ENCODE measurements around the gene CA6. TPM values are rescaled to one million over a fixed set of nuclear protein-coding genes. Genes with fewer than 3 reads are reported as not detected.
"Not testable (repeated sequence)": the region's sequence is repeated elsewhere in the genome, so short reads cannot be mapped to it uniquely, and the experiment has no call there.

Gene CA6
- total and polyA plus RNA-seq, 4 donors: 0.03 TPM; not detected in 3

- 19 to 36% methylated on average over 4 of the region's 4 CpGs for WGBS, 2 donors
- ATAC-seq (ENCODE audit: insufficient read depth, low FRiP score): no peak
- no peak overlapping the region for H3K9ac ChIP-seq (ENCODE audit: insufficient read depth in 1 of 2, low read length in 2 of 2)
Observed at GRCh38 chr1:9019896-9020295, 74.2 kb downstream of the CA6 start.

DNA sequence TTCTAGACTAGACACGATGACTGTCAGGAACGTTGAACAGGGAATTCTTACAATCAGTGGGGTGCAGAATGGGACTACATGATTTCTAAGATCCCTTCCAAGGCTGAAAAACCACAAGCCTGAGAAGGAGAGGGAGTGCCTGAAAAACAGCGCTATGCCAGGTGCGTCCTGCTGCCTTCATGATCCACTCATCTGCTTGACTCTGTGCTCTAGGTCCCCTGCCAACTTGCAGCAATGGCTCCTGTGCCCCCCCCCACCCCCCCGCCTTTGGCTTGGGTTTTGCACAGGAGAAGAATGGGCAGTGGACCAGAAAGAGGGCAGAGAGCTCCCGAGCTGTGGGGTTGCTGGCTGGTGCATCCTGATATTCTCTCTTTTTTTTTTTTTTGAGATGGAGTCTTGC is 74.6 kb downstream of the CA6 start:
- WGBS, 2 donors: 51 to 58% methylated on average over 6 of the region's 6 CpGs
- Histone ChIP-seq H3K27me3 (ENCODE audit: control insufficient read depth in 3 of 3, insufficient read depth in 3 of 3, low read length in 2 of 3) (no peaks in the 10 kb centered on the region), H3K4me1 (ENCODE audit: control insufficient read depth in 5 of 5, insufficient read depth in 5 of 5, low read length in 5 of 5) (peaks cover 0 to 15% (median 1%) of the 10 kb centered on the region in 5 donors), H3K9me3 (ENCODE audit: control insufficient read depth in 4 of 4, insufficient read depth in 3 of 4, low read length in 3 of 4) (no peaks in the 10 kb centered on the region), H3K27ac (ENCODE audit: low read depth in 1 of 2, low read length in 1 of 2) (no peak overlapping the region), H3K9ac (ENCODE audit: insufficient read depth in 1 of 2, low read length in 2 of 2) (no peak overlapping the region), H3K4me3 (no peak overlapping the region), H3K36me3 (ENCODE audit: control insufficient read depth in 4 of 4, insufficient read depth in 4 of 4, low read length in 4 of 4) (no peaks in the 10 kb centered on the region)
- DNase-seq (no peak), ATAC-seq (ENCODE audit: insufficient read depth, low FRiP score) (no peak)
- TF ChIP-seq, protein P1, sequence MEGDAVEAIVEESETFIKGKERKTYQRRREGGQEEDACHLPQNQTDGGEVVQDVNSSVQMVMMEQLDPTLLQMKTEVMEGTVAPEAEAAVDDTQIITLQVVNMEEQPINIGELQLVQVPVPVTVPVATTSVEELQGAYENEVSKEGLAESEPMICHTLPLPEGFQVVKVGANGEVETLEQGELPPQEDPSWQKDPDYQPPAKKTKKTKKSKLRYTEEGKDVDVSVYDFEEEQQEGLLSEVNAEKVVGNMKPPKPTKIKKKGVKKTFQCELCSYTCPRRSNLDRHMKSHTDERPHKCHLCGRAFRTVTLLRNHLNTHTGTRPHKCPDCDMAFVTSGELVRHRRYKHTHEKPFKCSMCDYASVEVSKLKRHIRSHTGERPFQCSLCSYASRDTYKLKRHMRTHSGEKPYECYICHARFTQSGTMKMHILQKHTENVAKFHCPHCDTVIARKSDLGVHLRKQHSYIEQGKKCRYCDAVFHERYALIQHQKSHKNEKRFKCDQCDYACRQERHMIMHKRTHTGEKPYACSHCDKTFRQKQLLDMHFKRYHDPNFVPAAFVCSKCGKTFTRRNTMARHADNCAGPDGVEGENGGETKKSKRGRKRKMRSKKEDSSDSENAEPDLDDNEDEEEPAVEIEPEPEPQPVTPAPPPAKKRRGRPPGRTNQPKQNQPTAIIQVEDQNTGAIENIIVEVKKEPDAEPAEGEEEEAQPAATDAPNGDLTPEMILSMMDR (IDR thresholded peaks at IDR 0.05; ENCODE audit: control extremely low read depth, extremely low read depth): no peak

More at GRCh38 chr1:9019896-9020295, 74.2 kb downstream of the CA6 start:
- TF ChIP-seq, protein P1 (IDR thresholded peaks at IDR 0.05; ENCODE audit: control extremely low read depth, extremely low read depth): no peak
- Histone ChIP-seq H3K4me1 (ENCODE audit: control insufficient read depth in 5 of 5, insufficient read depth in 5 of 5, low read length in 5 of 5) (peaks cover 0 to 15% (median 1%) of the 10 kb centered on the region in 5 donors), H3K9me3 (ENCODE audit: control insufficient read depth in 4 of 4, insufficient read depth in 3 of 4, low read length in 3 of 4) (no peaks in the 10 kb centered on the region), H3K4me3 (no peak overlapping the region), H3K27me3 (ENCODE audit: control insufficient read depth in 3 of 3, insufficient read depth in 3 of 3, low read length in 2 of 3) (no peaks in the 10 kb centered on the region), H3K36me3 (ENCODE audit: control insufficient read depth in 4 of 4, insufficient read depth in 4 of 4, low read length in 4 of 4) (no peaks in the 10 kb centered on the region), H3K27ac (ENCODE audit: low read depth in 1 of 2, low read length in 1 of 2) (no peak overlapping the region)
- DNase-seq: no peak

- H3K36me3 ChIP-seq (ENCODE audit: control insufficient read depth in 4 of 4, insufficient read depth in 4 of 4, low read length in 4 of 4); ATAC-seq (ENCODE audit: insufficient read depth, low FRiP score): not testable (repeated sequence)
- DNase-seq: peak in 1 of 3 donors; percentile 41
Observed at GRCh38 chr1:9022026-9022738, 76.5 kb downstream of the CA6 start.

DNA sequence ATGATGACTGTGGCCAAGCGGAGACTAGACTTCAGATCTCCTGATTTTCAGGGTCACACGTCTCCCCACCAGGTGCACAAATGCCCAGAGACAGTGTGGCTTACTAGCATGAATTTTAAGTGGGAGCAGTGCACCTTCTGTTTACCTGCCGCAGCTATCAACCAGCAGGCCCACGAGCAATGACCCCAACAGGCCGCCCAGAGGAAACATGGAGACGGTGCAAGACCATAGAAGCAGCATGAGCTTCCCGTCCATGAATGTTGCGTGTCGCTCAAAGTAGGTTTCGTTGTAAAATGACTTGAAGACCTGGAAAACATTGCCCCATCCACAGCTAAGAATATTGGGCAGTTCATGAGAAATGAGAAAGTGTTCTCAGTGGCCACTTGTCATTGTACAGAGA is 77.1 kb downstream of the CA6 start:
- WGBS, 2 donors: 92 to 94% methylated on average over 10 of the region's 10 CpGs
- peaks cover 0 to 14% (median 1%) of the 10 kb centered on the region in 5 donors for H3K4me1 ChIP-seq (ENCODE audit: control insufficient read depth in 5 of 5, insufficient read depth in 5 of 5, low read length in 5 of 5)
- no peaks in the 10 kb centered on the region for H3K9me3 ChIP-seq (ENCODE audit: control insufficient read depth in 4 of 4, insufficient read depth in 3 of 4, low read length in 3 of 4)
- no peak overlapping the region for H3K27ac ChIP-seq (ENCODE audit: low read depth in 1 of 2, low read length in 1 of 2)
- H3K9ac ChIP-seq (ENCODE audit: insufficient read depth in 1 of 2, low read length in 2 of 2): no peak overlapping the region
- H3K36me3 ChIP-seq (ENCODE audit: control insufficient read depth in 4 of 4, insufficient read depth in 4 of 4, low read length in 4 of 4): no peaks in the 10 kb centered on the region
- no peaks in the 10 kb centered on the region for H3K27me3 ChIP-seq (ENCODE audit: control insufficient read depth in 3 of 3, insufficient read depth in 3 of 3, low read length in 2 of 3)
- ATAC-seq (ENCODE audit: insufficient read depth, low FRiP score): no peak
- no peak overlapping the region for H3K4me3 ChIP-seq
- no peak for DNase-seq
- TF ChIP-seq, protein P1 (IDR thresholded peaks at IDR 0.05; ENCODE audit: control extremely low read depth, extremely low read depth): no peak

More at GRCh38 chr1:9022026-9022738, 76.5 kb downstream of the CA6 start:
- H3K4me1 ChIP-seq (ENCODE audit: control insufficient read depth in 5 of 5, insufficient read depth in 5 of 5, low read length in 5 of 5): peaks cover 0 to 15% (median 1%) of the 10 kb centered on the region in 5 donors
- not testable (repeated sequence) for H3K4me3 ChIP-seq; H3K9ac ChIP-seq (ENCODE audit: insufficient read depth in 1 of 2, low read length in 2 of 2); H3K9me3 ChIP-seq (ENCODE audit: control insufficient read depth in 4 of 4, insufficient read depth in 3 of 4, low read length in 3 of 4); H3K27ac ChIP-seq (ENCODE audit: low read depth in 1 of 2, low read length in 1 of 2); H3K27me3 ChIP-seq (ENCODE audit: control insufficient read depth in 3 of 3, insufficient read depth in 3 of 3, low read length in 2 of 3)
- WGBS, 2 donors: 58 to 71% methylated on average over 11 to 14 of the region's 15 CpGs

Small RNAs within 50 kb of the gene (small RNA-seq; reads per million reads assigned to genes)
- gene AL139415.2 (ENCODE audit: low replicate concordance) (not detected), gene RN7SL451P (ENCODE audit: low replicate concordance) (not detected)

Other genes starting within 250 kb of the CA6 start
- 100 to 1,000 TPM in 1 of 2 donors, 10 to 100 TPM in 1; 89.1 to 207 TPM for gene RERE, start 128.2 kb upstream of the CA6 start, total RNA-seq
- 10 to 100 TPM; 21.7 to 25.9 TPM for gene RERE, start 128.2 kb upstream of the CA6 start, polyA plus RNA-seq
- 1,000 to 10,000 TPM in 1 of 2 donors, 100 to 1,000 TPM in 1; 449 to 1,342 TPM for gene ENO1, start 67.2 kb upstream of the CA6 start, total RNA-seq
- gene ENO1, start 67.2 kb upstream of the CA6 start, polyA plus RNA-seq: 1,000 to 10,000 TPM in 1 of 2 donors, 100 to 1,000 TPM in 1; 577 to 1,784 TPM
- not detected for gene SLC2A7, start 80.6 kb downstream of the CA6 start, total RNA-seq
- gene SLC2A7, start 80.6 kb downstream of the CA6 start, polyA plus RNA-seq: under 1 TPM in 1 of 2 donors, not detected in 1; 0.05 TPM
- gene SLC2A5, start 123.8 kb downstream of the CA6 start, total RNA-seq: 1 to 10 TPM in 1 of 2 donors, under 1 TPM in 1; 0.92 to 2.8 TPM
- gene SLC2A5, start 123.8 kb downstream of the CA6 start, polyA plus RNA-seq: 1 to 10 TPM in 1 of 2 donors, under 1 TPM in 1; 0.16 to 2.1 TPM
- gene GPR157, start 183.2 kb downstream of the CA6 start, total RNA-seq: 10 to 100 TPM; 10.0 to 29.3 TPM
- gene GPR157, start 183.2 kb downstream of the CA6 start, polyA plus RNA-seq: 1 to 10 TPM; 3.7 to 4.6 TPM

All from lung (tissue), 13 donors.